MCF 10A (cell line): ENCODE results near the gene CASKIN1. TPM values are rescaled to one million over a fixed set of nuclear protein-coding genes. Genes with fewer than 3 reads are reported as not detected.

Experiments
- Bru-seq: library from RNA; stranded (reverse); fragments of 400-500 nt; gene quantifications from one replicate; lab custom pipeline; 2021; lab: Mats Ljungman, UMichigan
- BruChase-seq, 2 experiments: library from RNA; stranded (reverse); fragments of 400-500 nt; gene quantifications; one replicate each; lab custom pipeline; 2021; lab: Mats Ljungman, UMichigan
- BruUV-seq: library from RNA; stranded (reverse); fragments of 400-500 nt; replicated peaks from 2 replicates; lab custom pipeline; 2021; lab: Mats Ljungman, UMichigan
- CTCF ChIA-PET: fragments of 300-600 bp; sonication (Branson Sonifier 250); formaldehyde crosslinking; extraction: SDS; loops from one replicate; lab custom pipeline; 2021; ENCODE audit warnings: antibody characterized with exemption, inconsistent platforms; lab: Yijun Ruan, JAX
- POLR2A ChIA-PET: fragments of 300-600, 350-650 bp; sonication (Branson Sonifier 250); formaldehyde crosslinking; extraction: SDS; loops from one replicate; lab custom pipeline; 2020; ENCODE audit warnings: antibody characterized with exemption, inconsistent platforms; lab: Yijun Ruan, JAX
- DNase-seq: peaks from one replicate; pipeline ENCODE4 v3.0.0-alpha.2; 2018; ENCODE audit not compliant: unreplicated experiment
- H3K27ac Mint-ChIP-seq: one replicate; pipeline ENCODE4 v1.8.0; 2022; ENCODE audit warnings: mild to moderate bottlenecking, low read depth, mixed read lengths; ENCODE audit not compliant: unreplicated experiment
- H3K27me3 Mint-ChIP-seq: one replicate; pipeline ENCODE4 v1.8.0; 2022; ENCODE audit warnings: mixed read lengths; ENCODE audit not compliant: insufficient read depth, unreplicated experiment
- H3K36me3 Mint-ChIP-seq: one replicate; pipeline ENCODE4 v1.8.0; 2022; ENCODE audit warnings: mild to moderate bottlenecking, moderate library complexity, mixed read lengths; ENCODE audit not compliant: insufficient read depth, unreplicated experiment
- H3K4me1 Mint-ChIP-seq: one replicate; pipeline ENCODE4 v1.8.0; 2022; ENCODE audit warnings: mixed read lengths; ENCODE audit not compliant: insufficient read depth, unreplicated experiment
- H3K4me3 Mint-ChIP-seq: one replicate; pipeline ENCODE4 v1.8.0; 2022; ENCODE audit warnings: mild to moderate bottlenecking, moderate library complexity, mixed read lengths; ENCODE audit not compliant: unreplicated experiment
- H3K9me3 Mint-ChIP-seq: one replicate; pipeline ENCODE4 v1.8.0; 2022; ENCODE audit warnings: mixed read lengths; ENCODE audit not compliant: unreplicated experiment
- intact Hi-C: fragments of 100-400 bp; cut with micrococcal nuclease; formaldehyde crosslinking; loops from 2 replicates; pipeline ENCODE4 v1.14.1; 2022
- long read RNA-seq: library from polyadenylated mRNA; stranded (forward); transcript quantifications from one replicate; pipeline ENCODE4 v2.0.0, GENCODE V29; 2022
- total RNA-seq: library from RNA; stranded (reverse); gene quantifications from 2 replicates; pipeline ENCODE4 v1.2.3, GENCODE V29; 2022
- TF ChIP-seq, protein P1 (sequence below): fragments of 200-600 bp; IDR thresholded peaks from one replicate; pipeline ENCODE4 v1.8.0; 2022; ENCODE audit warnings: antibody characterized with exemption, mild to moderate bottlenecking; ENCODE audit not compliant: unreplicated experiment

Gene CASKIN1, protein sequence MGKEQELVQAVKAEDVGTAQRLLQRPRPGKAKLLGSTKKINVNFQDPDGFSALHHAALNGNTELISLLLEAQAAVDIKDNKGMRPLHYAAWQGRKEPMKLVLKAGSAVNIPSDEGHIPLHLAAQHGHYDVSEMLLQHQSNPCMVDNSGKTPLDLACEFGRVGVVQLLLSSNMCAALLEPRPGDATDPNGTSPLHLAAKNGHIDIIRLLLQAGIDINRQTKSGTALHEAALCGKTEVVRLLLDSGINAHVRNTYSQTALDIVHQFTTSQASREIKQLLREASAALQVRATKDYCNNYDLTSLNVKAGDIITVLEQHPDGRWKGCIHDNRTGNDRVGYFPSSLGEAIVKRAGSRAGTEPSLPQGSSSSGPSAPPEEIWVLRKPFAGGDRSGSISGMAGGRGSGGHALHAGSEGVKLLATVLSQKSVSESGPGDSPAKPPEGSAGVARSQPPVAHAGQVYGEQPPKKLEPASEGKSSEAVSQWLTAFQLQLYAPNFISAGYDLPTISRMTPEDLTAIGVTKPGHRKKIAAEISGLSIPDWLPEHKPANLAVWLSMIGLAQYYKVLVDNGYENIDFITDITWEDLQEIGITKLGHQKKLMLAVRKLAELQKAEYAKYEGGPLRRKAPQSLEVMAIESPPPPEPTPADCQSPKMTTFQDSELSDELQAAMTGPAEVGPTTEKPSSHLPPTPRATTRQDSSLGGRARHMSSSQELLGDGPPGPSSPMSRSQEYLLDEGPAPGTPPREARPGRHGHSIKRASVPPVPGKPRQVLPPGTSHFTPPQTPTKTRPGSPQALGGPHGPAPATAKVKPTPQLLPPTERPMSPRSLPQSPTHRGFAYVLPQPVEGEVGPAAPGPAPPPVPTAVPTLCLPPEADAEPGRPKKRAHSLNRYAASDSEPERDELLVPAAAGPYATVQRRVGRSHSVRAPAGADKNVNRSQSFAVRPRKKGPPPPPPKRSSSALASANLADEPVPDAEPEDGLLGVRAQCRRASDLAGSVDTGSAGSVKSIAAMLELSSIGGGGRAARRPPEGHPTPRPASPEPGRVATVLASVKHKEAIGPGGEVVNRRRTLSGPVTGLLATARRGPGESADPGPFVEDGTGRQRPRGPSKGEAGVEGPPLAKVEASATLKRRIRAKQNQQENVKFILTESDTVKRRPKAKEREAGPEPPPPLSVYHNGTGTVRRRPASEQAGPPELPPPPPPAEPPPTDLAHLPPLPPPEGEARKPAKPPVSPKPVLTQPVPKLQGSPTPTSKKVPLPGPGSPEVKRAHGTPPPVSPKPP (N-terminal part only)
- 0.10 and 0.14 TPM in 2 replicates for total RNA-seq
- percentile 9 among the genes with signal in this experiment for Bru-seq, nascent RNA
- BruChase-seq, experiment 1, labeled RNA remaining after a 6-hour chase = percentile 20 among the genes with signal in this experiment
- percentile 14 among the genes with signal in this experiment for BruChase-seq, experiment 2, labeled RNA remaining after a 2-hour chase
- long read RNA-seq = 0 reads

DNA sequence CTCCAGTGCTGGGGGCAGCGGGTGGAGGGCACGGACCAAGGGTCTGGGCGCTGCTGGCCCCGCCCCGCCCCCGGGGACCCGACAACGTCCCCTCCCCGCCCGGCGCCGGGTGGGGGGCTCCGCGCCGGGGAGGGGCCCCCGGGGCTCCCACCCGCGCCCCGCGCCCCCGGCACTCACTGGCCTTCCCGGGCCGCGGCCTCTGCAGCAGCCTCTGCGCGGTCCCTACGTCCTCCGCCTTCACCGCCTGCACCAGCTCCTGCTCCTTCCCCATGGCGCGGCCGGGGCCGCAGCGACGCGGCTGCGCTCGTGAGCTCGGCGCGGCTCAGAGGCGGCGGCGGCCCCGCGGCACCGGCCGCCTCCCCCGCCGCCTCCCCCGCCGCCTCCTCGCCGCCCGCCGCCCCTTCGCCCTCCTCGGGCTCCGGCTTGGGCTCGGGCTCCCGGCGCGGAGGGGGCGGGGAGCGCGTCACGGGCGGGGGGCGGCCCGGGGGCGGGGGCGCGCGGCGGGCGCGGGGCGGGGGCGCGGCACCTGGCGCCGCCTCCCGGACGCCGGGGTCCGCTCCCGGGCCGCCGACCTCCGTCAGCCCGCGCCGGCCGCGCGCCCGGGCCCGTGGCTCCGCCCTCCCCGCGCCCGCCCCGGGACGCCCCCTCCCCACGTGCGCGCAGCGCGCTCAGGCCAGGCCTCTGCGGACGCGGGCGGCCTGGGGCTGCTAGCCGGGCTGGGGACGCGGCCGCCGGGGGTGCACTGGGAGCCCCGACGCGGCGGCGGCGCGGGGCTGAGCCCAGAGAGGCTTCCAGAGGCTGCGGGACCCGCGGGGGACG, at the start of gene CASKIN1:
Gene CASKIN1, minus strand, starts transcription at position 444 of the 819 bp plus-strand sequence. Its CDS starts 173 bp downstream, at position 271.
- H3K27me3 Mint-ChIP-seq = no peaks in the 10 kb centered on the region

GRCh38 chr16:2244926-2245795, 48.8 kb upstream of the CASKIN1 start:
- TF ChIP-seq, protein P1, sequence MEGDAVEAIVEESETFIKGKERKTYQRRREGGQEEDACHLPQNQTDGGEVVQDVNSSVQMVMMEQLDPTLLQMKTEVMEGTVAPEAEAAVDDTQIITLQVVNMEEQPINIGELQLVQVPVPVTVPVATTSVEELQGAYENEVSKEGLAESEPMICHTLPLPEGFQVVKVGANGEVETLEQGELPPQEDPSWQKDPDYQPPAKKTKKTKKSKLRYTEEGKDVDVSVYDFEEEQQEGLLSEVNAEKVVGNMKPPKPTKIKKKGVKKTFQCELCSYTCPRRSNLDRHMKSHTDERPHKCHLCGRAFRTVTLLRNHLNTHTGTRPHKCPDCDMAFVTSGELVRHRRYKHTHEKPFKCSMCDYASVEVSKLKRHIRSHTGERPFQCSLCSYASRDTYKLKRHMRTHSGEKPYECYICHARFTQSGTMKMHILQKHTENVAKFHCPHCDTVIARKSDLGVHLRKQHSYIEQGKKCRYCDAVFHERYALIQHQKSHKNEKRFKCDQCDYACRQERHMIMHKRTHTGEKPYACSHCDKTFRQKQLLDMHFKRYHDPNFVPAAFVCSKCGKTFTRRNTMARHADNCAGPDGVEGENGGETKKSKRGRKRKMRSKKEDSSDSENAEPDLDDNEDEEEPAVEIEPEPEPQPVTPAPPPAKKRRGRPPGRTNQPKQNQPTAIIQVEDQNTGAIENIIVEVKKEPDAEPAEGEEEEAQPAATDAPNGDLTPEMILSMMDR = no peak
- Mint-ChIP-seq H3K4me1 (peaks cover 5% of the 10 kb centered on the region), H3K4me3 (no peak overlapping the region), H3K9me3 (no peaks in the 10 kb centered on the region), H3K36me3 (peaks cover 54% of the 10 kb centered on the region), H3K27ac (no peak overlapping the region), H3K27me3 (no peaks in the 10 kb centered on the region)
- no TSS peak for BruUV-seq
- intact Hi-C loops = no loop called here
- no peak for DNase-seq
- ChIA-PET POLR2A (interaction anchor here (0.8 kb wide), 1 partner anchor 33 kb away, joined by 3 read pairs; no protein-coding TSS in a partner anchor), CTCF (no interaction called here)

More for the DNA sequence above, at the start of gene CASKIN1:
- Mint-ChIP-seq H3K4me1 (no peaks in the 10 kb centered on the region), H3K27ac (no peak within 1 kb of the TSS), H3K36me3 (no peaks in the 10 kb centered on the region), H3K4me3 (peak within 1 kb of the TSS; percentile 33), H3K9me3 (no peaks in the 10 kb centered on the region)
- no TSS peak for BruUV-seq
- ChIA-PET POLR2A (interaction anchor here (1.2 to 2.3 kb wide), 3 partner anchors 18 to 55 kb away, joined by 3 to 14 read pairs (median 6); partner anchors contain the start of genes ECI1, PGP and TRAF7), CTCF (interaction anchor here (0.6 to 2.1 kb wide), 3 partner anchors 55 to 485 kb away, joined by 4 to 7 read pairs (median 7); partner anchors contain the start of gene ECI1)
- intact Hi-C loops = no loop called here
- no peak for DNase-seq
- TF ChIP-seq, protein P1 = no peak

GRCh38 chr16:2244301-2244700, 47.9 kb upstream of the CASKIN1 start:
- BruUV-seq = no TSS peak
- TF ChIP-seq, protein P1 = no peak

More at GRCh38 chr16:2244301-2244700, 47.9 kb upstream of the CASKIN1 start:
- intact Hi-C loops = no loop called here
- POLR2A ChIA-PET = interaction anchor here (0.8 kb wide), 1 partner anchor 32 kb away, joined by 3 read pairs; no protein-coding TSS in a partner anchor
- no peak for DNase-seq
- Mint-ChIP-seq H3K36me3 (peaks cover 58% of the 10 kb centered on the region), H3K27ac (no peak overlapping the region), H3K9me3 (no peaks in the 10 kb centered on the region), H3K4me1 (peaks cover 5% of the 10 kb centered on the region), H3K27me3 (no peaks in the 10 kb centered on the region), H3K4me3 (no peak overlapping the region)
- CTCF ChIA-PET = no interaction called here
